HG03342 (cell line): ENCODE measurements around the gene OXSR1.

ENCODE experiments used
- ATAC-seq: cut with Tn5 transposase; IDR thresholded peaks from one replicate; pipeline ENCODE4 v1.9.1; 2021; ENCODE audit warnings: mild to moderate bottlenecking, moderate library complexity; ENCODE audit not compliant: unreplicated experiment

The OXSR1 gene

DNA sequence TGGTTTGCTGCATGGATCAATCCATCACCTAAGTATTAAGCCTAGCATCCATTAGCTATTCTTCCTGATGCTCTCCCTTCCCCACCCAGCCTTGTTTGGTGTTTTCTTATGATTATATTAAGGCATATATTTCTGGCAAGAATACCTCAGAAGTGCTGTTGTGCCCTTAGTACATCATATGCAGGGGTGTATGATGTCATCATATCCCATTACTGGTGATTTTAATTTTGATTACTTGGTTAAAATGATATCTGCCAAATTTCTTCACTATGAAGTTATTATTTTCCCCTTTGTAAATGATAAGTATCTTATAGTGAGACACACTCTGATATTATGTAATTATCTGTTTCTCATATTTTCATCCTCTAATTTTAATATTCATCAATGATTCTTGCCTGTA, 132.2 kb downstream of the OXSR1 start:
- ATAC-seq: no peak

DNA sequence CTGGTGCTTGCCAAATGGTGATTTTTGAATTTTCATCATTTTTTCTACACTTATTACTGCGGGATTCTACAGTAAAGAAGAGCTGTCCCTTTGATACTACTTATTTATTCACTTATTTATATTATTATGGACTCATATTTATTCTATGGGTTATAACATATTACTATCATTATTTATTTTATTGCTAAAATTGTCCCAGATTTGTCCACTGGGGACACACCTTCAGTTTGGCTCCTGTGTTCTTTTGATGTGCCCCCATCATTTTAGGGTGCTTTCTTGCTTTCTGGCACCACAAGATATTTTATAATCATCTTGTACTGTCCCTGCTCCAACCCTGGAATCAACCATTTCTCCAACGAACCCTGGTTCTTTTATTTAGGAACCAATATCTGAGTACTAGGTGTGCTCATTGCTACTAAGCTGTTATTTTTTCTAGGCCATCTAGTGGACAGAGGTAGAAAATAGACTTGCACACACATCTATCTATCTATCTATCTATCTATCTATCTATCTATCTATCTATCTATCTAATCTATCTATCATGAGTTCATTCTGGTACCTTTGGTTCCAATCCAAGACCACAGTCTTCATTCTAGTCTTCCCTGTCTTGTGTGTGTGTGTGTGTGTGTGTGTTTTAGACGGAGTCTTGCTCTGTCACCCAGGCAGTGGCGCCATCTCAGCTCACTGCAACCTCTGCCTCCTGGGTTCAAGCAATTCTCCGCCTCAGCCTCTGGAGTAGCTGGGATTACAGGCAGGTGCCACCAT, 132.8 kb downstream of the OXSR1 start:
- ATAC-seq: no peak
